Epithelial cell of proximal tubule (primary cell): ENCODE measurements around the gene OTUD5. TPM values are rescaled to one million over a fixed set of nuclear protein-coding genes. Genes with fewer than 3 reads are reported as not detected.

ENCODE experiments used
- DNase-seq: peaks from one replicate; pipeline ENCODE4 v3.0.0-alpha.2; 2011; ENCODE audit warnings: low read depth
- H3K4me3 ChIP-seq: 2 replicates; pipeline ENCODE4 v1.5.1; 2011; ENCODE audit warnings: low read depth, mild to moderate bottlenecking, low read length
- total RNA-seq: library from RNA; depleted of rRNA; stranded (reverse); fragments of >200 nt; gene quantifications from 2 replicates; pipeline ENCODE4 v1.2.3, GENCODE V29; 2015
- TF ChIP-seq, protein P1 (sequence below): conservative IDR thresholded peaks from 2 replicates; pipeline ENCODE4 v1.5.1; 2012; ENCODE audit warnings: low read depth, mild to moderate bottlenecking, low read length

The OTUD5 gene
- total RNA-seq, 1 donor from 2014 or later, result 44.2 TPM

- no peak overlapping the region for H3K4me3 ChIP-seq
- TF ChIP-seq, protein P1, sequence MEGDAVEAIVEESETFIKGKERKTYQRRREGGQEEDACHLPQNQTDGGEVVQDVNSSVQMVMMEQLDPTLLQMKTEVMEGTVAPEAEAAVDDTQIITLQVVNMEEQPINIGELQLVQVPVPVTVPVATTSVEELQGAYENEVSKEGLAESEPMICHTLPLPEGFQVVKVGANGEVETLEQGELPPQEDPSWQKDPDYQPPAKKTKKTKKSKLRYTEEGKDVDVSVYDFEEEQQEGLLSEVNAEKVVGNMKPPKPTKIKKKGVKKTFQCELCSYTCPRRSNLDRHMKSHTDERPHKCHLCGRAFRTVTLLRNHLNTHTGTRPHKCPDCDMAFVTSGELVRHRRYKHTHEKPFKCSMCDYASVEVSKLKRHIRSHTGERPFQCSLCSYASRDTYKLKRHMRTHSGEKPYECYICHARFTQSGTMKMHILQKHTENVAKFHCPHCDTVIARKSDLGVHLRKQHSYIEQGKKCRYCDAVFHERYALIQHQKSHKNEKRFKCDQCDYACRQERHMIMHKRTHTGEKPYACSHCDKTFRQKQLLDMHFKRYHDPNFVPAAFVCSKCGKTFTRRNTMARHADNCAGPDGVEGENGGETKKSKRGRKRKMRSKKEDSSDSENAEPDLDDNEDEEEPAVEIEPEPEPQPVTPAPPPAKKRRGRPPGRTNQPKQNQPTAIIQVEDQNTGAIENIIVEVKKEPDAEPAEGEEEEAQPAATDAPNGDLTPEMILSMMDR, result no peak
- no peak for DNase-seq
These were observed 16.6 kb upstream of the OTUD5 start for GRCh38 chrX:48974033-48974432.

DNA sequence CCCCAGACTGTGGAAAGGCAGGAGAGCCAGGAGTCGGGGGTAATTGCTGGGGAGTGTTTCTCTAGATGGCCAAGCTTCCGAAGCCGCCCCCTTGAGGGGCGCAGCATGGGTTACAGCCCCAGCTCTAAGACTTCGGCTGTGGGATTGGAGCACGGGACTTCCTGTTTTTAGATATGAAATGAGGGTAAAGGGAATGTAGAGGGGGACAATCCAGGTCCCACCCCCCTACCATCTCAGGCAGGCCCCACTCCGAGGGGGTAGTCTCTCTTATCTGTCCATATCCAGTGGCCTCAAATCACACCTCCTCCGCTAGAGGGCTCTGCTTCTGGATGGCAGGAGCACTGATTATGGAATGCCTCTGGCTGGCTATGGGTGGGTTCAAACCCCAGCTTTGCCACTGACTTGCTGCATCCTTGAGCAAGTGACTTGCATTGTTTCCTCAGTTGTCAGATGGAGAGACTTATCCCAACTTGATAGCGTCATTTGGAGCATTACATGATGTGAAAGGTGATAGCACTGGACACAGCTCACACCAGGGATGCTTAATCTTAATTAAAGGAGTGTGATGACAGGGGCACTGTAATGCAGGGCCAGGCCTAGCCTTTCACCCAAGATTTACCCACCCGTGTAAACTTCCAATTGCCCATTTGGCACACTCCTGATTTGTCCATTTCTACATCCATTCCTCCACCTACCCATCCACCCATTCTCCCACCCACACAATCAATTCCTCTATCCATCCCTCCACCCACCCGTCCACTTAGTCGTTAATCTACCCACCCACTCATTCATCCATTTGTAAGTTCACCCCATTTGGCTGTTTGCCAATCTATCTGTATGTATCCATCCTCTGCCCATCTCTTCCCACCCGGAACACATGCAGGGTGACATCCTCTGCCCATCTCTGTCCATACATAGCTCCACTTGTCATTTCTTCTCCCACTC is 15.1 kb upstream of the OTUD5 start:
- TF ChIP-seq, protein P1, result peak; percentile 62
- no peak for DNase-seq
- H3K4me3 ChIP-seq, result peak overlapping the region; percentile 55

GRCh38 chrX:48971249-48972219 is 14.1 kb upstream of the OTUD5 start, which contains the start of gene KCND1:
Gene KCND1 (minus strand): TSS chrX:48971844. CDS start chrX:48970271, 1,573 bp downstream.
- TF ChIP-seq, protein P1, result no peak
- no peak for DNase-seq
- peak within 1 kb of the TSS; percentile 55 for H3K4me3 ChIP-seq

DNA sequence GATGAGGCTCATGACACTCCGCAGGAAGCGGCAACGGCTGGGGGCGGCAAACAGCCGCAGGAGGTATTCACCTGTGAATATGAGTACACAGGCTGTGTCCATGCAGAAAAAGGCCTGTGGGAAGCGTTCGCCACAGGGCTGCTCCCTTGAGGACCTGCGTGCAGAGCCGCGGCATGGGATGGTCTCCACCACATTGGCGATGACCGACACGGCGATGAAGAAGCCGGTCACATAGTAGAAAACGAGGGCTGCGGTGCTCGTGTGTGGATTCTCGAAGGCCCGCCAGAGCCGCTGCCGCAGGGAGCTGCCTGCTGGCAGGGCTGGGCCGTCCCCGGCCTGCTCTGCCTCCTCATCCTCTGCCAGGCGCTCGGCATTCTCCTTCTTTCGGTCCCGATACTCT is 12.1 kb upstream of the OTUD5 start:
- TF ChIP-seq, protein P1, result no peak
- no peak overlapping the region for H3K4me3 ChIP-seq
- no peak for DNase-seq

DNA sequence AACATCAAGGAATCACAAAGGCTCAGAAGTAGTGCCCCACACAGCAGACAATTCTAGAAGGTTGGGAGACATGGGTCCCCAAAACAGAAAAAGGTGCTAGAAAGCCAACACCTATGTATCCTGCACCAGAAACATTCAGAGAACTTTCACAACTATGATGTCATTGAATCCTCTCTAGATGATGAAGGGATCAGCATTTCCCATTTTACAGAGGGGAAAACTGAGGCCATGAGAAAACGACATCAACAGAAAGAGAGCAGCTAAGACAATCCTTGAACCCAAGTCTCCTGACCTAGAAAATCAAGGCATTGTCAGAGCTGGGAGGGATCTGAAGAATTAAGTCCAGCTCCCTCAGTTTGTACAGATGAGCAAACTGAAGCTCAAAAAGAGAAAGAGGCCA is 11.0 kb upstream of the OTUD5 start:
- no peak for DNase-seq
- TF ChIP-seq, protein P1, result no peak
- H3K4me3 ChIP-seq, result no peak overlapping the region

- no peak for DNase-seq
- no peak overlapping the region for H3K4me3 ChIP-seq
- TF ChIP-seq, protein P1, result no peak
These were observed 9.6 kb upstream of the OTUD5 start for GRCh38 chrX:48966796-48967579.
